HepG2 (cell line): ENCODE measurements around the gene CEP55. TPM values are rescaled to one million over a fixed set of nuclear protein-coding genes. Genes with fewer than 3 reads are reported as not detected.

ENCODE experiments used
- ATAC-seq: fragments of 200-7000 bp; cut with Tn5 transposase; 3 replicates; pipeline ENCODE4 v1.9.1; 2020; ENCODE audit warnings: mild to moderate bottlenecking, moderate library complexity
- BruUV-seq: library from RNA; stranded (reverse); fragments of 400-500 nt; replicated peaks from 2 replicates; lab custom pipeline; 2021; lab: Mats Ljungman, UMichigan
- CTCF ChIA-PET: fragments of 300-600 bp; formaldehyde crosslinking; extraction: SDS; loops from one replicate; lab custom pipeline; 2021; ENCODE audit warnings: low total read pairs, inconsistent platforms, low intra/inter-chr PET ratio; lab: Yijun Ruan, JAX
- POLR2A ChIA-PET: fragments of 350-600 bp; sonication (Branson Sonifier 250); formaldehyde crosslinking; loops from one replicate; lab custom pipeline; 2020; ENCODE audit warnings: antibody characterized with exemption, inconsistent platforms; lab: Yijun Ruan, JAX
- DNase-seq: peaks from one replicate; pipeline ENCODE4 v3.0.0-alpha.2; 2015; ENCODE audit warnings: low spot score
- FAIRE-seq: peaks from 3 replicates; lab custom pipeline; 2011; peaks lifted over from hg19 to GRCh38; lab: Jason Lieb, UNC
- H2AFZ ChIP-seq: one replicate; pipeline ENCODE4 v1.6.1; 2011; ENCODE audit warnings: low read length, inconsistent platforms
- H3K27ac ChIP-seq: fragments of 300-600 bp; 3 replicates; pipeline ENCODE4 v1.8.0; 2011; ENCODE audit warnings: mixed run types, mild to moderate bottlenecking, mixed read lengths, low read length, inconsistent platforms; ENCODE audit not compliant: insufficient read depth; ENCODE audit errors: extremely low read length
- H3K27me3 ChIP-seq, 2 experiments: fragments of 200-600 bp in 1 of 2; 2 replicates in 1 of 2; 3 replicates in 1 of 2; pipeline versions ENCODE4 v1.6.0 to v1.8.0; 2011; ENCODE audit warnings: low read length in 2 of 2, mild to moderate bottlenecking in 2 of 2, moderate library complexity in 2 of 2, inconsistent platforms in 1 of 2; ENCODE audit not compliant: insufficient read depth in 2 of 2, control insufficient read depth in 1 of 2
- H3K36me3 ChIP-seq, 2 experiments: fragments of 200-600 bp in 1 of 2; replicated peaks in 1 of 2; 2 replicates in 1 of 2; 3 replicates in 1 of 2; pipeline versions ENCODE4 v1.5.1 to v1.8.0; 2011; ENCODE audit warnings: low read length in 2 of 2, inconsistent platforms in 1 of 2; ENCODE audit not compliant: insufficient read depth in 2 of 2, control insufficient read depth in 1 of 2
- H3K4me1 ChIP-seq: 2 replicates; pipeline ENCODE4 v1.5.1; 2012; ENCODE audit warnings: low read length, inconsistent platforms; ENCODE audit not compliant: insufficient read depth
- H3K4me2 ChIP-seq: 2 replicates; pipeline ENCODE4 v1.6.0; 2011; ENCODE audit warnings: low read depth, low read length, inconsistent platforms
- H3K4me3 ChIP-seq, 3 experiments: fragments of 200-600 bp in 1 of 3; sonication (generic), shearing (Covaris generic) in 1 of 3; replicated peaks in 1 of 3; 2 replicates each; pipeline ENCODE4 v1.5.1; 2011 to 2016; ENCODE audit warnings: low read length in 3 of 3, inconsistent platforms in 2 of 3, low read depth in 2 of 3, mild to moderate bottlenecking in 2 of 3, control low read depth in 1 of 3, mixed read lengths in 1 of 3; ENCODE audit not compliant: insufficient read depth in 1 of 3
- H3K79me2 ChIP-seq: one replicate; pipeline ENCODE4 v1.6.1; 2011; ENCODE audit warnings: low read length, inconsistent platforms; ENCODE audit not compliant: insufficient read depth
- H3K9ac ChIP-seq: 2 replicates; pipeline ENCODE4 v1.6.0; 2011; ENCODE audit warnings: mild to moderate bottlenecking, low read depth, low read length, inconsistent platforms; ENCODE audit not compliant: insufficient read depth
- H3K9me3 ChIP-seq: 2 replicates; pipeline ENCODE4 v1.5.1; 2012; ENCODE audit warnings: mild to moderate bottlenecking, low read length
- H4K20me1 ChIP-seq: 2 replicates; pipeline ENCODE4 v1.6.0; 2011; ENCODE audit warnings: inconsistent platforms, mild to moderate bottlenecking, low read length, moderate library complexity; ENCODE audit not compliant: insufficient read depth
- ARID5B ChIP-seq: IDR thresholded peaks from 2 replicates; pipeline ENCODE4 v1.4.0; 2020; ENCODE audit warnings: mild to moderate bottlenecking, missing genetic modification reagents
- ATF1 ChIP-seq: IDR thresholded peaks from 2 replicates; pipeline ENCODE4 v1.6.1; 2016; ENCODE audit warnings: mild to moderate bottlenecking, control low read depth
- ETS1 ChIP-seq: sonication (generic); formaldehyde crosslinking; IDR thresholded peaks from 2 replicates; pipeline ENCODE4 v1.4.0; 2020; ENCODE audit warnings: missing genetic modification reagents
- ETV6 ChIP-seq: sonication (generic); formaldehyde crosslinking; conservative IDR thresholded peaks from 2 replicates; pipeline ENCODE4 v1.4.0; 2020; ENCODE audit warnings: missing genetic modification reagents
- MTF2 ChIP-seq: sonication (generic); formaldehyde crosslinking; IDR thresholded peaks from 2 replicates; pipeline ENCODE4 v1.5.0; 2020; ENCODE audit warnings: missing genetic modification reagents, borderline replicate concordance
- PAXIP1 ChIP-seq: sonication (generic); formaldehyde crosslinking; conservative IDR thresholded peaks from 2 replicates; pipeline ENCODE4 v1.4.0; 2020; ENCODE audit warnings: mild to moderate bottlenecking, missing genetic modification reagents, moderate library complexity
- TEAD3 ChIP-seq: optimal IDR thresholded peaks from 2 replicates; pipeline ENCODE3; 2016; ENCODE audit warnings: borderline replicate concordance
- ZBTB4 ChIP-seq: sonication (generic); formaldehyde crosslinking; IDR thresholded peaks from 2 replicates; pipeline ENCODE4 v1.4.0; 2020; ENCODE audit warnings: missing genetic modification reagents, mild to moderate bottlenecking, borderline replicate concordance
- ZNF3 ChIP-seq: IDR thresholded peaks from 2 replicates; pipeline ENCODE4 v1.7.0; 2017; ENCODE audit warnings: inconsistent platforms
- ZNF563 ChIP-seq: sonication (generic); formaldehyde crosslinking; IDR thresholded peaks from 2 replicates; pipeline ENCODE4 v1.8.0; 2022; ENCODE audit warnings: mild to moderate bottlenecking, moderate library complexity, missing genetic modification reagents
- ZNF567 ChIP-seq: sonication (generic); formaldehyde crosslinking; IDR thresholded peaks from 2 replicates; pipeline ENCODE4 v1.8.1; 2023; ENCODE audit warnings: mild to moderate bottlenecking, missing genetic modification reagents, borderline replicate concordance
- WGBS: methylation state at CpG from one replicate; pipeline ENCODE4 v1.1.6; 2017; ENCODE audit warnings: low lambda C conversion rate; 5-methylcytosine and 5-hydroxymethylcytosine counted together
- in situ Hi-C: cut with HindIII; loops from 2 replicates; pipeline ENCODE4 v1.10.0; 2017; ENCODE audit warnings: low pct_unique_long_range_greater_than_20kb; ENCODE audit not compliant: extremely low pct_ligation_motif_present
- intact Hi-C: fragments of 100-400 bp; cut with micrococcal nuclease; formaldehyde crosslinking; loops from one replicate; pipeline ENCODE4 v1.10.0; 2022; ENCODE audit not compliant: unreplicated experiment
- polyA plus RNA-seq, 8 experiments: library from polyadenylated mRNA; depleted of rRNA in 3 of 8; stranded (reverse) in 7 of 8; unstranded in 1 of 8; fragments of >200 nt; fragmentation: Illumina TruSeq in 4 of 8; extraction: Trizol in 4 of 8; gene quantifications; 2 replicates each; pipeline versions ENCODE4 v1.2.1 to v1.2.3, GENCODE V29; 2011 to 2016; ENCODE audit warnings: low read depth in 4 of 8, missing spikeins in 1 of 8, mixed read lengths in 1 of 8; ENCODE audit not compliant: insufficient read depth in 1 of 8
- total RNA-seq, 5 experiments: library from RNA; depleted of rRNA; stranded (reverse); fragments of >200 nt; fragmentation: Illumina TruSeq; extraction: Trizol; gene quantifications; 2 replicates each; pipeline ENCODE4 v1.2.3, GENCODE V29; 2016; ENCODE audit warnings: low read depth in 1 of 5

Gene CEP55
- total and polyA plus RNA-seq, 2 of the 13 experiments (the other 11 are each of a cell fraction or from before 2014, with no cell fraction given), result 6.5 to 17.1 TPM

GRCh38 chr10:93473161-93473560 is 23.3 kb upstream of the CEP55 start:
- H3K36me3 ChIP-seq, result no peaks in the 10 kb centered on the region
- H3K79me2 ChIP-seq, result no peaks in the 10 kb centered on the region
- POLR2A ChIA-PET, result no interaction called here
- H3K9ac ChIP-seq, result no peak overlapping the region
- no peak overlapping the region for H2AFZ ChIP-seq
- no peak overlapping the region for H3K27ac ChIP-seq
- no TSS peak for BruUV-seq
- no peak overlapping the region for H3K4me2 ChIP-seq
- DNase-seq (no peak), ATAC-seq (no peak), FAIRE-seq (no peak)
- H3K4me1 ChIP-seq, result no peaks in the 10 kb centered on the region
- H3K4me3 ChIP-seq, result no peak overlapping the region
- intact Hi-C loops (no loop called here), in situ Hi-C loops (no loop called here)
- H3K27me3 ChIP-seq, result no peaks in the 10 kb centered on the region
- TF ChIP-seq MTF2 (no peak), ZNF563 (CRISPR knock-in tag) (no peak), ZBTB4 (CRISPR knock-in tag) (no peak), ETV6 (CRISPR knock-in tag) (no peak), ATF1 (no peak), ZNF3 (CRISPR knock-in tag) (no peak), ETS1 (CRISPR knock-in tag) (no peak), TEAD3 (CRISPR knock-in tag) (no peak), ARID5B (CRISPR knock-in tag) (no peak), ZNF567 (CRISPR knock-in tag) (no peak), PAXIP1 (CRISPR knock-in tag) (no peak)
- WGBS, result 89% methylated on average over 2 of the region's 2 CpGs
- no peaks in the 10 kb centered on the region for H3K9me3 ChIP-seq
- no peaks in the 10 kb centered on the region for H4K20me1 ChIP-seq
- CTCF ChIA-PET, result no interaction called here
